HG03520 (cell line): ENCODE measurements around the gene PAM16.
"Not testable (repeated sequence)": the region's sequence is repeated elsewhere in the genome, so short reads cannot be mapped to it uniquely, and the experiment has no call there.

Experiments
- ATAC-seq: cut with Tn5 transposase; IDR thresholded peaks from one replicate; pipeline ENCODE4 v1.9.1; 2021; ENCODE audit warnings: mild to moderate bottlenecking, moderate library complexity; ENCODE audit not compliant: unreplicated experiment

Gene PAM16

DNA sequence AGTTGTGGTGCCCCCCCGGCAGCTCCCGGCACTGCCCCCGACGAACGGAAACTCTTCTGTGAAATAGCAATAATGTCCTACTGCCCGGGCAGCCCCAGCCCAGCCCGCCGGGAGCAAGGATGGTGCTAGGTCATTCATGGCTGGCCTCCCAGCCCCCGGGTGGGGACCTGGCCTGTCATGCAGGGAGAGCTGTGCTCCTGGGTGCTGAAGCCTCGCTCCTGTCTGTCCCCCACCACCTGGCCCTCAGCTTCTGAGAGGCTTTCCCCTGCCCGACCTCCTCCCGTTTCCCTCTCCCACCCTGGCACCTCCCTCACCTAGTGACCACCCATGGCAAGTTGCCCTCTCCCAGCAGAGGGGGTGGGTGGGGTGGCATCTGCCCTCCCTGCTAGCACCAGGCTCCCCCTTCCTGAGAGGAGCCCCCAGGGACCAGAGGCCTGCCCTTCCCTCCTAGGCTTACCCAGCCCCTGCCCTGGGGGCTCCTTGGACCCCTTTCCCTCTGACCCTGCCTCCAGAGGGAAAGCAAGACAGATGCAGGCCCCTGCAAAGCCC is 13.5 kb downstream of the PAM16 start:
- ATAC-seq, result no peak

DNA sequence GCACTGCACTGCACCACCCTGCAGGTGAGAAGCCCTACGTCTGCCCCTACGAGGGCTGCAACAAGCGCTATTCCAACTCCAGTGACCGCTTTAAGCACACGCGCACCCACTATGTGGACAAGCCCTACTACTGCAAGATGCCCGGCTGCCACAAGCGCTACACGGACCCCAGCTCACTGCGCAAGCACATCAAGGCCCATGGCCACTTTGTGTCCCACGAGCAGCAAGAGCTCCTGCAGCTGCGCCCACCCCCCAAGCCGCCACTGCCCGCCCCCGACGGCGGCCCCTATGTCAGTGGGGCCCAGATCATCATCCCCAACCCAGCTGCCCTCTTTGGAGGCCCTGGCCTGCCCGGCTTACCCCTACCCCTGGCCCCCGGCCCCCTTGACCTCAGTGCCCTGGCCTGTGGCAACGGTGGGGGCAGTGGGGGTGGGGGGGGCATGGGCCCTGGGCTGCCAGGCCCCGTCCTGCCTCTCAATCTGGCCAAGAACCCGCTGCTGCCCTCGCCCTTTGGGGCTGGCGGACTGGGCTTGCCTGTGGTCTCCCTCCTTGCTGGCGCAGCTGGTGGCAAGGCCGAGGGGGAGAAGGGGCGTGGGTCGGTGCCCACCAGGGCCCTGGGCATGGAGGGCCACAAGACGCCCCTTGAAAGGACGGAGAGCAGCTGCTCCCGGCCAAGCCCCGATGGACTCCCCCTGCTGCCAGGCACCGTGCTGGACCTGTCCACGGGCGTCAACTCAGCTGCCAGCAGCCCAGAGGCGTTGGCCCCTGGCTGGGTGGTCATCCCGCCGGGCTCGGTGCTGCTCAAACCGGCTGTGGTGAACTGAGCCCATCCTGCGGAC is 14.2 kb downstream of the PAM16 start:
- ATAC-seq, result no peak

DNA sequence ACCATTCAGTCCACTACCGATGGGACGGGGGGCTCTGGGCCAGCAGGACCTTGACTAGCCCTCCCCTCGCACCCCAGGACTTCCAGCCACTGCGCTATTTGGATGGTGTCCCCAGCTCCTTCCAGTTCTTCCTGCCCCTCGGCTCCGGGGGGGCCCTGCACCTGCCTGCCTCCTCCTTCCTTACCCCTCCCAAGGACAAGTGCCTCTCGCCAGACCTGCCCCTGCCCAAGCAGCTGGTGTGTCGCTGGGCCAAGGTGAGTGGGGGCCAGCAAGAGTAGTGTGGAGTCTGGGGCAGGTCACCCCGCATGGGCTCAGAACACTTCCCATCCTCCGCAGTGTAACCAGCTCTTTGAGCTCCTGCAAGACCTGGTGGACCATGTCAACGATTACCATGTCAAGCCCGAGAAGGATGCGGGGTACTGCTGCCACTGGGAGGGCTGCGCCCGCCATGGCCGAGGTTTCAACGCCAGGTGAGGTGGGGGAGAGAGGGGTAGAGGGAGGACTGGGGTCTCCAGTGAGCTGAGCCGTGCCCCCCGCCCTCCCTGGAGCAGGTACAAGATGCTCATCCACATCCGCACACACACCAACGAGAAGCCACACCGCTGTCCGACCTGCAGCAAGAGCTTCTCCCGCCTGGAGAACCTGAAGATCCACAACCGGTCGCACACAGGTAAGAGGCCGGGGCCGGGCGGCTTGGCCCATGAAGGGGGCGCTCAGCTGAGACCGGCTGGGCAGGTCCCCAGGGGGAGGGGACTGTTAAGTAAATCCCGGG is 16.2 kb downstream of the PAM16 start:
- no peak for ATAC-seq

DNA sequence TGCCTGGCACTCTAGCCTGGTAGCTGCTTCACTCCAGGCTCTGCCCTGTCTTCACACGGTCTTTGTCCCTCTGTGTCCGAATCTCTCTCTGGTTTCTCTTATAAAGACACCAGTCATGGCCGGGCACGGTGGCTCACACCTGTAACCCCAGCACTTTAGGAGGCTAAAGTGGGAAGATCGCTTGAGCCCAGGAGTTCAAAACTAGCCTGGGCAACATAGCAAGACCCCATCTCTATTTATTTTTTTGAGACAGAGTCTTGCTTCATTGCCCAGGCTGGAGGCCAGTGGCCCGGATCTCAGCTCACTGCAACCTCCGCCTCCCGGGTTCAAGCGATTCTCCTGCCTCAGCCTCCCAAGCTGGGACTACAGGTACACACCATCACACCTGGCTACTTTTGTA is 17.4 kb downstream of the PAM16 start:
- not testable (repeated sequence) for ATAC-seq

DNA sequence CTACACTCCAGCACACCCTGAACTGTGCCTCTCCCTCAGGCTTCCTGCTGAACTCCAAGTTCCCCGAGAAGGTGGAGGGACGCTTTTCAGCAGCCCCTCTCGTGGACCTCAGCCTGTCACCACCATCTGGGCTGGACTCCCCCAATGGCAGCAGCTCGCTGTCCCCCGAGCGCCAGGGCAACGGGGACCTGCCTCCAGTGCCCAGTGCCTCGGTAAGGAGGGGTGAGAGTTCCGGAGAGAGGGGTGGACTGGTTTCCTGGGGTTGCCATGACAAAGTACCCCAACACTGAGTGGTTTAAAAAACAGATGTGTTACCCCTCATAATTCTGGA is 17.8 kb downstream of the PAM16 start:
- ATAC-seq, result no peak

DNA sequence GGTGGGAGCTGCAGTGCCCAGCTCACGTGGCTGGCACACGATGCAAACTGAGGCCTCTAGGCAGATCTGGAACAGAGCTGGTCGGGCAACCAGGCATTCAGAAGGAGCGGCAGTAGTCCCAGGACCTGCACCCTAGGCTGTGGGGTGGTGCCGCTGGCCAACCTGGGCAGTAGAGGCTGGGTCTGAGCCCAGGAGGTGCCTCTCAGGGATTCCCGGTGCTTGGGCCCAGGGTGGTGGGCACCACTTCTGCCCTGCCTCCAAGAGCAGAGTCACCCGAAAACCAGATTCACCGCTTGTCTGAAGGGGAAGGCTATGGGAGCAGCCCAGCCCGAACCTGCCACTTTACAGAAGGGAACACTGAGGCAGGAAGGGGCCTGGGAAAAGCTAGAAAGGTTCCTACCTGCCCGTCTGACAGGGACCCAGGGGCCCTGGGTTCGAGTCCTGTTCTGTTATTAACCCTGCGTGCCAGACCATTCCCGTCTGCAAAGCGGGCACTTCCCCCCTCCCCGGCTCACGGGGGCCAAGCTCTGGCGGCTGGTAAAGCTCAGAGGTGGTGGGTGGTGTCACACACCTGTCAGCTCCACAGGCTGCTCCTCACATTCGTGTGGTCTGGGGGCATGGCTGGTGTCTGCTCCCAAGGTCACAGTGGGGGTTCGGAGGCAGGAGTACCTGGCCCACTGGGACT is 18.4 kb downstream of the PAM16 start:
- no peak for ATAC-seq

DNA sequence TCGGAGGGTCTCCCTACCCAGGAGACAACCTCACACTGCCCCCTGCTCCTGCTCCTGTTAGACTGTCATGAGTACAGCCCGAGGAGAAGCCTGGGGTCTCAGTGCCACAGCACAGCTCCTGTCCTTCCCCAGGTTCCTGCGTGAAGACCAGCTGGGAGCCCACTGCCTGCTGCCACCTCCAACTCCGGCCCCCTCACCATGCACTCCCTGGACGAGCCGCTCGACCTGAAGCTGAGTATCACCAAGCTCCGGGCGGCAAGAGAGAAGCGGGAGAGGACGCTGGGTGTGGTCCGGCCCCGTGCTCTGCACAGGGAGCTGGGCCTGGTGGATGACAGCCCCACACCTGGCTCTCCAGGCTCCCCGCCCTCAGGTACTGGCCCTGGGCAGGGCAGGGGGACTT is 19.0 kb downstream of the PAM16 start:
- ATAC-seq, result no peak

DNA sequence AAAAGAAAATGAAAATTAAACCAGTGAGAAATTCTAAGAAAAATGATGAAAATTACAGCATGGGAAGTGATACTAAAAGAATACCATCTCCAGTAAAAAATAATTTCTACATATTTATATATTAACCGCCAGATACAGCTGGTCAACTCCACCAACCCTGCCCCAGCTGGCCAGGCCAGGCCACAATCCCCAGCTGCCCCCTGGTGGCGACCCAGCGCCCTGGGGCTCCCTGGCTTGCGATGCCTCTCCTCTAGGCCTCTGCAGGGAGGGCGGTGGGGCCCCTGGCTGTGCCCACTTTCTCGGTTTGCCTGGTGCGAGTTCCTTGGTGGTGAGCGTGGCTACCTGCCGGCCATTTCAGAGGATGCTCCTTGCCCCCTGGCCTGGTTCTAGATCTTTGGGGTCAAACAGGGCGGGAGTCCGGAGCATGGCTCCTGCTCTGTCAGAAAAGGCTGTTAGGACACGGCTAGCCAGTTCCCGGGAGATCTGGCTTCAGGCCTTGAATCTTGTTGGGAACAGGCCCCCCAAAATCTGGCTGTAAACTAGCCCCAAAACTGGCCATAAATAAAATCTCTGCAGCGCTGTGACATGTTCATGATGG is 20.7 kb downstream of the PAM16 start:
- ATAC-seq, result no peak

DNA sequence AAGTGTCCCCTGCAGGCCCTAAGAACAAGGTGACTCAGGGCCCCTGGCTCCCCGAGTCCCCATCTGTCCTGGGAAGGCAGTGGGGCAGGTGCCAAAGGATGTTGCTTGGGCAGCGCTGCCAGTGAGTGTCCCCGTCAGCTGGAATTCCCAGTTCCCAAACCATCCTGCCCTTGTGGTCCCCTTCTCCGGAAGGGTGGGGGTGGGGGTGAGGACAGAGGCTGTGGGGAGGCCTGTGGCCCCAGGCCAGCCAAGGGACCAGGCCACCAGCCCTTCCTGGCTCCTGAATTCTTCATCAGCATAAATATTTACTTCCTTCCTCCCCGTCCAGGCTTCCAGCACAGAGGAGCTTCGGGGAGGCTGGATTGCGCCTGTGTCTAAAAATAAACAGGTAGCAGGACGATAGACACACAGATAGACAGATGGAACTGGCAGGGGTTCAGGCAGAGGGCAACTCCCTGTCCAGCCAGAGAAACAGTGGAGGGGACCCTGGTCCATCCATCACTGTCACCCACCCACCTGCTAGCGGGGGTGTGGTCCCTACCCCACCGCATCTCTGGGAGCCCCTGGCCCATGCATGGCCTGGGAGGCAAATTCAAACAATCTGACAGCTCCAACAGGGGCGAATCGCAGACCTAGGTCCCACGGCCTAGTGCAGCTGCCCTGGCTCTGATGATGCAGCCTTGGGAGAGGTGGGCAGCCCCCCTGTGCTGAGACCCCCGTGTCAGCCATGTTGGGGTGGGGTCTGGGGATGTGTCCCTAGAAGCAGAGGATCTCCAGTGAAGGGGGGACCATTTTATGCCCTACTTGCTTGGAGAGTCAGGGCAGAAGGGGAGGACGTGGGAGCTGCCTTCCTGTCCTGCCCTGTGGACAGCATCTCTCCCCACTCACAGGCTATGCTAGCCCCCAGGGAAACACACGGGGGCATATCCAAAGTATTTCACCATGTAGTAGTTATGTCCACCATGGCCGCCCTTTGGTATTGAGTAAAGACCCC is 22.0 kb downstream of the PAM16 start:
- no peak for ATAC-seq

DNA sequence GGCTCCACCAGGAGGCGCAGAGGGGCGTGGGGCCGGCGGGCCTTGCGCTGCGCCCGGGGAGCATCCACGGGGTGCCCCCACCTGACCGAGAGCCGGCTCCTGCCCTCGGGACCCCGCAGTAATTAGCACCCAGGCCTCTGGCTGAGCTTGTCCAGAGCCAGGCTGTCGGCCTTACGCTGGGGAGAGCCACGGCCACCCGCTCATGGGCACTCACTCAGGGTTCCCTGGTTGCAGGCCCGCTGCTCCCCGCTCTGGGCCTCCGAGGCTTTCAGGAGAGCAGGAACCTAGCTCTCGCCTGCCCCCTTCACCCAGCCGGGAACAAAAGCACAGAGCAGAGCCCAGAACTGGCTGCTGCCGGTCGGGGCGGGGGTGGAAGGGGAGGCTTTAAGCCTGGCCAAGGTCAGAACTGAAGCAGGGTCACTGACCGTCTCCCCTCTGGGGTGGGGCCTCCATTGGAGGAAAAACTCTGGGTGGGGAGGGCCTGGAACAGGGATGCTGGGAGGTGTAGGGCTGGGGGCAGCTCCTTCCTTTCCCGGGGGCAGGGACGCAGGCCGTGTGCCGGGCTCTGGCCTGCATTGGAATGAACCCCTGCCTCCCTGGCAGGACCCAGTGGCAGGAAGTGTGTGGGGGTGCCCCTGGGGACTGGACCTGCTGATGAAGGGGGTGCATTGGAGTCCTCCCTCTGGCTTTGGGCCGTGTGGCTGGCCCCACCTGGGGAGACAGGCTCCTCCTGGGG is 22.9 kb downstream of the PAM16 start:
- ATAC-seq, result no peak

DNA sequence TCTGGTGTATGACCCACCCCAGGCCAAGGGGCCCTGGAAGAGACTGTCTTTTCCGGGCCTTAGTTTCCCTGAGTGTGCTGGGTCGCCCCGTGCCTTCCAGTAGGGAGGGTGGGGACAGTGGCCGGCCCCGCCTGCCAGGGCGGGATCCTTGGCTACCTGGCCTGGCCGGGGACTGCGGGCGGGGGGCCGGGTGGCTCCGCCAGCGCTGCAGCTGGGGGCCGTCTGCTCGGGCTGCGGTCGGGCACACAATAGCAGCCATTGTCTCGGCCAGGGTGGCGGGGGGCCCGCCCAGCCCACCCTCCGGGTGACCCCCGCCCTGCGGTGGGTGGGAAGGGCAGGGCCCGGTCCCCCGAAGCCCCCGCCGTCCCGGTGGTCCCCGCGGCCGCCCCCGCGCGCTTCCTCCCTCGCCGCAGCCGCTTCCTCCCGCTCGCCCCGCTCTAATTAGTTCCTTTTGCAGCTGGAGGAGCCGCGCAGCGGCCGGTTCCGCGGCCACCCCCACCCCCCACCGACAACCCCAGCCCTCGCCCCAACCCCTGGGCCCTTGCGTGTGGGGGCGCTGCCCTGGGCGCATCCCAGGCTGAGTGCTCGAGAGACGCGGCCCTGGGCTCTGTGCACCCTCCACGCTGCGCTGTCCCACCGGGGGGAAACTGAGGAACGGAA is 23.6 kb downstream of the PAM16 start:
- no peak for ATAC-seq

DNA sequence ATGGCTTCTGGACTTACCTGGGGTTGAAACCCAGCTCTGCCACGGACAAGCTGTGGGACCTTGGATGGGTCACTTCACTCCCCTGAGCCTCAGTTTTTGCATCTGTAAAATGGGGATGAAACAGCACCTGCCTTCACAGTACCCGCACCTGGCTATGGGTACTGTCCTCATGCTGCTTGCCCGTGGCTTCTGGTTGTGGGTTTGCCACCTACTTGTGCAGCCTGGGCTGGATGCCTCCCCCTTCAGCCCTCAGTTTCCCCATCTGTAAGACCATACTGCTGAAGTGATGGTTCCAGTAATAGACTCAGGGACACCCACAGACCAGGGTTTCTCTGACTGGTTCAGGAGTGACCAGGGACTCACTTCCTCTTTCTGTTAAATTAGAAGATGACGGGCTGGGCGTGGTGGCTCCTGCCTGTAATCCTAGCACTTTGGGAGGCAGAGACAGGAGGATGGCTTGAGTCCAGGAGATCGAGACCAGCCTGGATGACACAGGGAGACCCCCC is 25.8 kb downstream of the PAM16 start:
- ATAC-seq, result no peak

DNA sequence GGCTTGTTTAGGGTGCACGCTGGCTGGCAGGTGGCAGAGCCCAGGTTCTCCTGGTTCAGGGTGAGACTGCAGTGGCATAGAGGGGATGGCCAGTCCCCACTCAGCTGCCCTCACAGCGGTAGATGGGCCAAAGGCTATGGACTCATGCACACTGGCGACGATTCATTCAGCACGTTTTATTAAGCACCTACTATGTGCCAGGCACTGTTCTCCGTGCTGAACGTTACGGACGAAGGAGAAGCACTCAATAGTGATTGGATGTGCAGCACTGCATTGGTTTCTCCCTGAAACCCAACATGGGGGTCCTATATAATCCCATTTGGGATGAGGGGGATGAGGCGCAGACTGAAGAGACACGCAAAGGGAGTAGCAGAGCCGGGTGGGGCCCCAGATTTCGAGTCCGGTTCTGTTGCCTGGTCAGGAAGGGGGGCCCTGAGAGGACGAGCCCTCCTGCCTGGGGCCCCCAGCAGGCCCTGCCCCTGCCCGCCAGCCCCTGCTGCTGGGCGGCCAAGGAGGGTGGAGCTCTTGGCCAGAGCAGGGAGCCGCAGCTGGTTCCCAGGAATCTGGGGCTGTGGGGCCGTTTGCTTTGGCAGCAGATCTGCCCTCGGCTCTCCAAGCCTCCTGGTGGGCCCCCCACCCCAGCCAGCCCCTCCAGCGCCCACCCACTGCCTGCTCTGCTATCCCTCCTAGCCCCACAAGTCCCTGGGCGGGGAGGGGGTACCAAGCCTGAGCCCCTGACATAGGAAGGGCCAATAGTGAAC is 26.4 kb downstream of the PAM16 start:
- no peak for ATAC-seq

DNA sequence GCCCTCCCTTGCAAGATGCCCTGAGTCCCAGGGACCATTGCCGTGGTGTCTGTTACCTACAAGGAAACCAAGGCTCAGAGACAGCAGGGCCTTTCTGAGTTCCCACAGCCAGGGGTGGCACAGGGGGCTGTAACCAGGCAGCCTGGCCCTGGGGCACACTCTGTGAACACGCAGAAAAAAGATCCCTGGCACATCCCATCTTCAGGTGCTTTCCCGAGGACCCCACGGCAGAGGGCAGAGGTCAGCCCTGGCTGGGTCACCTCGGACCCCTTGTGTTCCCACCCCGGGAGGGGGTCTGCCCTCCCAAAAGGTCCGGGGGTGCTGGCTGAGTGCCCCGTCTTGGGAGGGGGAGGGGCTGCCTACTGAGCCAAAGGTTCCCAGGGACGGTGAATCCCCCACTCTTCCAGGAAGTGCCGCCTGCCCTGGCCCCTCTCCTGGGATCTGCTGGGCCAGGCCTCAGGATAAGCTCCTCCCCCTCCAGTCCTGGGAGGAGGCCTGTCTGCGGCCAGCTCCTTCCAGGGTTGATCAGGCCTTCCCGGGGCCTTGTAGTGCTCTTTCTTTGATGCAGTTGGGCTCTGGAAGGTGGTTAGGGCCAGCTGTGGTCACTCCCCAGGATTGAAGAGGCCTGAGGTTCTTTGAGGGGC is 27.2 kb downstream of the PAM16 start:
- ATAC-seq, result no peak

DNA sequence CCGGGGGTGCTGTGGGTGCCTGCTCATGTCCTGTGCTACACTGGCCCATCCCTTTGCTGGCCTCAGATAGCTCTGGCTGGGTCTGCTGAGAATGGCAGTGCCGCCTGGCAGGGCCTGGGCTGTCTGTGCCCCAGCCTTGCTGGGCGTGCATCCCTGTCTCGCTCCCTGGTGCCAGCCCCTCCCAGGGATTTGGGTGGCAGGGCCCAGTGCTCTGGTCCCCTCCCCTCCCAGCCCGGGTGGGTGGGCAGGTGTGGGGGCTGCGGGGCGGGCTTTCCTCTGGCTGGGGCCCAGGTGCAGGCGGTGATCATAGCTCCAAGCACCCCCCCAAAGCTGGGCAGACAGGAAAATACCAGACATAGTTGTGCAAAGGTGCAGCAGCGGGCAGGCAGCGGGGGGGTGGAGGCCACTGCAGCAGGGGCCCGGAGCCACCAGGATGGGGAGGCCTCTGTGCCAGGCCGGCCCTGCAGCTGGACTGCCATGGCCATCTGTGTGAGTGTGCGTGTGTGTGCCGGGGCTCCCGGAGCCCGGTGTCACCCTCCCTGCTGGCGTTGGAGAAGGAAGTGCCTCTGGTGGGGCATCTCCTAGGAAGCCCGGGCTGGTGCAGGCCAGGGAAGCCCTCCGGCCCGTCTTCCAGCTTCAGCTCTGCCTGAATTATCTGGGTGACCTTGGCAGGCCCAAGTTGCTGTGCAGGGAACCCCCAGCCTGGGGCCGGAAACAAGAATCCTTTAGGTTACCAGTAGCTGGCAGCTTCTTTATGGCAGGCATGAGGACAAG is 27.9 kb downstream of the PAM16 start:
- no peak for ATAC-seq
